ENCODE measurements around the gene APOL6.

Gene APOL6

GRCh38 chr22:35686298-35686697 lies 38.1 kb downstream of the APOL6 start:
- no peak overlapping the region for H3K27ac ChIP-seq (replicated peaks)
- TF ChIP-seq SPI1 (IDR thresholded peaks at IDR 0.05; ENCODE audit: borderline replicate concordance, low read depth) (peak; percentile 45; the same call in 1 of the 2 replicates), REST (IDR thresholded peaks at IDR 0.05; ENCODE audit: insufficient replicate concordance, low read depth) (no peak)
- no peak for DNase-seq (ENCODE audit: low read depth in 1 of 2, low spot score in 1 of 2)
- H3K27me3 ChIP-seq (ENCODE audit: insufficient read depth, poor library complexity, severe bottlenecking), result no peaks in the 10 kb centered on the region
- no peak overlapping the region for H3K4me3 ChIP-seq (replicated peaks; ENCODE audit: insufficient read depth, low read length)

GRCh38 chr22:35687461-35687860 lies 39.2 kb downstream of the APOL6 start:
- TF ChIP-seq CTCF (IDR thresholded peaks at IDR 0.05; ENCODE audit: insufficient read depth, low read length), result no peak
- no peak for TF ChIP-seq SPI1 (IDR thresholded peaks at IDR 0.05; ENCODE audit: borderline replicate concordance, low read depth)
- TF ChIP-seq POLR2AphosphoS5 (IDR thresholded peaks at IDR 0.05; ENCODE audit: low read depth), result no peak
- no peak for TF ChIP-seq REST (IDR thresholded peaks at IDR 0.05; ENCODE audit: insufficient replicate concordance, low read depth)
- no peak for TF ChIP-seq GABPA (IDR thresholded peaks at IDR 0.05; ENCODE audit: low read depth)

GRCh38 chr22:35688913-35689675 lies 40.8 kb downstream of the APOL6 start:
- H3K4me3 ChIP-seq (replicated peaks; ENCODE audit: insufficient read depth, low read length), result no peak overlapping the region
- H3K27ac ChIP-seq (replicated peaks), result no peak overlapping the region
- no peaks in the 10 kb centered on the region for H3K27me3 ChIP-seq (ENCODE audit: insufficient read depth, poor library complexity, severe bottlenecking)
- no peak for DNase-seq (ENCODE audit: low read depth in 1 of 2, low spot score in 1 of 2)
- no peak for TF ChIP-seq POLR2AphosphoS5 (IDR thresholded peaks at IDR 0.05; ENCODE audit: low read depth)
- no peak for TF ChIP-seq CTCF (IDR thresholded peaks at IDR 0.05; ENCODE audit: insufficient read depth, low read length)
- TF ChIP-seq SPI1 (IDR thresholded peaks at IDR 0.05; ENCODE audit: borderline replicate concordance, low read depth), result no peak
- no peak for TF ChIP-seq REST (IDR thresholded peaks at IDR 0.05; ENCODE audit: insufficient replicate concordance, low read depth)
- TF ChIP-seq GABPA (IDR thresholded peaks at IDR 0.05; ENCODE audit: low read depth), result no peak

More at GRCh38 chr22:35687461-35687860, 39.2 kb downstream of the APOL6 start:
- H3K27ac ChIP-seq (replicated peaks), result no peak overlapping the region
- H3K4me3 ChIP-seq (replicated peaks; ENCODE audit: insufficient read depth, low read length), result no peak overlapping the region
- DNase-seq (ENCODE audit: low read depth in 1 of 2, low spot score in 1 of 2), result no peak
- H3K27me3 ChIP-seq (ENCODE audit: insufficient read depth, poor library complexity, severe bottlenecking), result no peaks in the 10 kb centered on the region

Data from HL-60 (cell line).